GM23338 (cell line): ENCODE data around the gene POU3F4. TPM values are rescaled to one million over a fixed set of nuclear protein-coding genes. Genes with fewer than 3 reads are reported as not detected.

Source experiments
- ATAC-seq: fragments of 200-7000 bp; cut with Tn5 transposase; 3 replicates; pipeline ENCODE4 v1.9.1; 2020
- DNase-seq: peaks from one replicate; pipeline ENCODE4 v3.0.0-alpha.2; 2015; ENCODE audit warnings: low spot score
- H2AFZ ChIP-seq: fragments of 200-600 bp; sonication (generic); 2 replicates; pipeline ENCODE4 v1.8.0; 2016; ENCODE audit warnings: antibody characterized with exemption, mild to moderate bottlenecking, moderate library complexity
- H3F3A ChIP-seq: fragments of 200-600 bp; sonication (generic); replicated peaks from 2 replicates; pipeline ENCODE4 v1.8.0; 2017; ENCODE audit warnings: antibody characterized with exemption, mixed run types, low read depth
- H3K27ac ChIP-seq: fragments of 200-600 bp; sonication (generic); 2 replicates; pipeline ENCODE4 v1.6.1; 2016; ENCODE audit warnings: low read depth
- H3K27me3 ChIP-seq: fragments of 200-600 bp; sonication (generic); 2 replicates; pipeline ENCODE4 v1.8.0; 2016; ENCODE audit warnings: mild to moderate bottlenecking, mixed run types, moderate library complexity; ENCODE audit not compliant: insufficient read depth
- H3K36me3 ChIP-seq: fragments of 200-600 bp; sonication (generic); 2 replicates; pipeline ENCODE4 v1.8.0; 2016; ENCODE audit warnings: mild to moderate bottlenecking; ENCODE audit not compliant: insufficient read depth
- H3K4me1 ChIP-seq: fragments of 200-600 bp; sonication (generic); 2 replicates; pipeline ENCODE4 v1.8.0; 2016; ENCODE audit warnings: mild to moderate bottlenecking, moderate library complexity; ENCODE audit not compliant: insufficient read depth
- H3K4me2 ChIP-seq: fragments of 200-600 bp; sonication (generic); 2 replicates; pipeline ENCODE4 v1.7.1; 2017; ENCODE audit warnings: mixed run types
- H3K4me3 ChIP-seq: fragments of 200-600 bp; sonication (generic); 2 replicates; pipeline ENCODE4 v1.6.1; 2016; ENCODE audit warnings: mixed run types
- H3K79me2 ChIP-seq: fragments of 200-600 bp; sonication (generic); replicated peaks from 2 replicates; pipeline ENCODE4 v1.8.0; 2017; ENCODE audit warnings: mild to moderate bottlenecking; ENCODE audit not compliant: insufficient read depth
- H3K9me2 ChIP-seq: fragments of 200-600 bp; sonication (generic); 2 replicates; pipeline ENCODE4 v1.8.0; 2017; ENCODE audit not compliant: insufficient read depth
- H4K20me1 ChIP-seq: fragments of 200-600 bp; sonication (generic); replicated peaks from 2 replicates; pipeline ENCODE4 v1.8.0; 2017; ENCODE audit warnings: mild to moderate bottlenecking; ENCODE audit not compliant: insufficient read depth
- H3K27ac Mint-ChIP-seq: 2 replicates; pipeline ENCODE4 v1.8.0; 2020; ENCODE audit warnings: inconsistent platforms, mild to moderate bottlenecking, moderate library complexity, mixed read lengths
- H3K27me3 Mint-ChIP-seq: 3 replicates; pipeline ENCODE4 v1.8.0; 2022; ENCODE audit warnings: low read depth, mild to moderate bottlenecking, moderate library complexity, mixed read lengths, inconsistent platforms; ENCODE audit not compliant: insufficient read depth, poor library complexity
- H3K36me3 Mint-ChIP-seq: 3 replicates; pipeline ENCODE4 v1.8.0; 2021; ENCODE audit warnings: low read depth, mild to moderate bottlenecking, inconsistent platforms, moderate library complexity, mixed read lengths
- H3K4me1 Mint-ChIP-seq: 3 replicates; pipeline ENCODE4 v1.8.0; 2020; ENCODE audit warnings: mild to moderate bottlenecking, inconsistent platforms, mixed read lengths
- H3K4me3 Mint-ChIP-seq: 3 replicates; pipeline ENCODE4 v1.8.0; 2021; ENCODE audit warnings: moderate library complexity, mild to moderate bottlenecking, inconsistent platforms, mixed read lengths
- H3K9me3 Mint-ChIP-seq: 3 replicates; pipeline ENCODE4 v1.8.0; 2020; ENCODE audit warnings: moderate library complexity, mild to moderate bottlenecking, inconsistent platforms, mixed read lengths
- EZH2phosphoT487 ChIP-seq: fragments of 200-600 bp; sonication (generic); IDR thresholded peaks from one replicate; pipeline ENCODE4 v1.8.1; 2018; ENCODE audit warnings: antibody characterized with exemption; ENCODE audit not compliant: unreplicated experiment
- JUNB ChIP-seq: IDR thresholded peaks from one replicate; pipeline ENCODE4 v1.6.1; 2016; ENCODE audit warnings: antibody characterized with exemption; ENCODE audit not compliant: unreplicated experiment
- NANOG ChIP-seq: IDR thresholded peaks from 2 replicates; pipeline ENCODE4 v1.6.1; 2016; ENCODE audit warnings: antibody characterized with exemption, borderline replicate concordance
- POLR2AphosphoS5 ChIP-seq: IDR thresholded peaks from 2 replicates; pipeline ENCODE4 v1.6.1; 2016; ENCODE audit warnings: antibody characterized with exemption, low read depth
- STAT1 ChIP-seq: IDR thresholded peaks from one replicate; pipeline ENCODE4 v1.6.1; 2016; ENCODE audit warnings: antibody characterized with exemption; ENCODE audit not compliant: unreplicated experiment
- ZNF114 ChIP-seq: fragments of 250-450 bp; sonication (Bioruptor Pico); IDR thresholded peaks from 2 replicates; pipeline ENCODE4 v1.5.0; 2020; ENCODE audit warnings: mild to moderate bottlenecking, moderate library complexity
- ZNF462 ChIP-seq: fragments of 250-450 bp; sonication (Bioruptor Pico); IDR thresholded peaks from 2 replicates; pipeline ENCODE4 v1.5.0; 2020; ENCODE audit warnings: mild to moderate bottlenecking, moderate library complexity
- polyA plus RNA-seq: library from polyadenylated mRNA; unstranded; fragments of >200 nt; fragmentation: Nextera tagmentation; extraction: Ambion mirVana; gene quantifications from 2 replicates; pipeline ENCODE4 v1.2.1, GENCODE V29; 2016
- total RNA-seq: library from RNA; depleted of rRNA; stranded (reverse); fragments of >200 nt; shearing (Covaris generic); gene quantifications from 2 replicates; pipeline ENCODE4 v1.2.3, GENCODE V29; 2014

POU3F4 gene
- total and polyA plus RNA-seq, 2 experiments from 2014 or later: 1.1 to 1.5 TPM

GRCh38 chrX:83495898-83496297 is 12.2 kb upstream of the POU3F4 start (continued):
- TF ChIP-seq ZNF462 (CRISPR knock-in tag) (no peak), JUNB (no peak), STAT1 (no peak), EZH2phosphoT487 (no peak), NANOG (no peak)

GRCh38 chrX:83501003-83501402 is 7.1 kb upstream of the POU3F4 start:
- Mint-ChIP-seq H3K27me3 (peaks cover 29% of the 10 kb centered on the region), H3K27ac (no peak overlapping the region), H3K4me1 (peaks cover 53% of the 10 kb centered on the region), H3K4me3 (peak overlapping the region; percentile 70), H3K9me3 (no peaks in the 10 kb centered on the region), H3K36me3 (no peaks in the 10 kb centered on the region)
- DNase-seq (no peak), ATAC-seq (peak; percentile 78)
- H3K27me3 ChIP-seq: peaks cover 13% of the 10 kb centered on the region
- 0 out of 2 replicates have a peak overlapping the region, but pooled peaks have one; percentile 26 for H3K4me3 ChIP-seq
- no peaks in the 10 kb centered on the region; the same call in 1 of the 2 replicates for H3K4me1 ChIP-seq
- no peak overlapping the region for H2AFZ ChIP-seq
- H3K36me3 ChIP-seq: no peaks in the 10 kb centered on the region
- no peak overlapping the region for H3K27ac ChIP-seq
- H3K9me2 ChIP-seq: no peaks in the 10 kb centered on the region
- H3K79me2 ChIP-seq: no peaks in the 10 kb centered on the region
- H3K4me2 ChIP-seq: no peak overlapping the region; the same call in 1 of the 2 replicates
- no peaks in the 10 kb centered on the region for H3F3A ChIP-seq
- H4K20me1 ChIP-seq: no peaks in the 10 kb centered on the region
- TF ChIP-seq ZNF462 (CRISPR knock-in tag) (no peak), STAT1 (no peak), JUNB (no peak), ZNF114 (no peak), POLR2AphosphoS5 (no peak)
